ENCODE data around the gene SCN8A.

GRCh38 chr12:51675071-51675803, 84.2 kb downstream of the SCN8A start:
- TF ChIP-seq CTCF (IDR thresholded peaks at IDR 0.05) (no peak), POLR2AphosphoS5 (IDR thresholded peaks at IDR 0.05) (no peak), POLR2A (IDR thresholded peaks at IDR 0.05) (no peak)
